HG03139 (cell line): ENCODE measurements around the gene TMEM178B.
"Not testable (repeated sequence)": the region's sequence is repeated elsewhere in the genome, so short reads cannot be mapped to it uniquely, and the experiment has no call there.

Experiments
- ATAC-seq: cut with Tn5 transposase; IDR thresholded peaks from one replicate; pipeline ENCODE4 v1.9.1; 2021; ENCODE audit not compliant: unreplicated experiment

Gene TMEM178B

GRCh38 chr7:141073641-141074161 lies at the start of gene TMEM178B:
TSS of gene TMEM178B (plus strand) at chr7:141074064.
- no peak for ATAC-seq

DNA sequence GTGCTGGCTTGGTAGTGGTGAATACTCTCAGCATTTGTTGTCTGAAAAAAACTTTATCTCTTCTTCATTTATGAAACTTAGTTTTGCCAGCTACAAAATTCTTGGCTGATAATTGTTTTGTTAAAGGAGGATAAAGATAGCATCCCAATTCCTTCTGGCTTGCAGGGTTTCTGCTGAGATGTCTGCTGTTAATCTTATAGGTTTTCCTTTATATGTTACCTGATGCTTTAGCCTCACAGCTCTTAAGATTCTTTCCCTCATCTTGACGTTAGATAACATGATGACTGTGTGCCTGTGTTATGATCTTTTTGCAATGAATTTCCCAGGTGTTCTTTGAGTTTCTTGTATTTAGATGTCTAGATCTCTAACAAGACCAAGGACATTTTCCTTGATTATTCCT lies 49.2 kb upstream of the TMEM178B start:
- ATAC-seq: no peak

DNA sequence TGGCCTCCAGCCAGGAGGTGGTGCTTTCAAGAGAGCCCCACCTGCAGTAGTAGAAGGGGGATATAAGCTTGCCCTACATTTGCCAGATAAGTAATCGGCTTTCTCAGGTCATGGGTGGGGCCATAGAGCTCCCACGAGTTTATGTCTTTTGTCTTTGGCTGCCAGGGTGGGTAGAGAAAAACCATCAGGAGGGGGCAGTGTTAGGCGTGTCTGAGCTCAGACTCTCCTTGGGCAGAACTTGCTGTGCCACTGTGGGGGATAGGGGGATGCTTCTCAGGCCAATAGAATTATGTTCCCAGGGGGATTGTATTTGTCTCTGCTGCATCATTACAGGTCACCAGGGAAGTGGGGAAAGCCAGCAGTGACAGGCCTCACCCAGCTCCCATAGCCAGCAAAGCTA lies 46.8 kb upstream of the TMEM178B start:
- ATAC-seq: no peak

- ATAC-seq: no peak
These were observed 45.1 kb upstream of the TMEM178B start for GRCh38 chr7:141028767-141029166.

DNA sequence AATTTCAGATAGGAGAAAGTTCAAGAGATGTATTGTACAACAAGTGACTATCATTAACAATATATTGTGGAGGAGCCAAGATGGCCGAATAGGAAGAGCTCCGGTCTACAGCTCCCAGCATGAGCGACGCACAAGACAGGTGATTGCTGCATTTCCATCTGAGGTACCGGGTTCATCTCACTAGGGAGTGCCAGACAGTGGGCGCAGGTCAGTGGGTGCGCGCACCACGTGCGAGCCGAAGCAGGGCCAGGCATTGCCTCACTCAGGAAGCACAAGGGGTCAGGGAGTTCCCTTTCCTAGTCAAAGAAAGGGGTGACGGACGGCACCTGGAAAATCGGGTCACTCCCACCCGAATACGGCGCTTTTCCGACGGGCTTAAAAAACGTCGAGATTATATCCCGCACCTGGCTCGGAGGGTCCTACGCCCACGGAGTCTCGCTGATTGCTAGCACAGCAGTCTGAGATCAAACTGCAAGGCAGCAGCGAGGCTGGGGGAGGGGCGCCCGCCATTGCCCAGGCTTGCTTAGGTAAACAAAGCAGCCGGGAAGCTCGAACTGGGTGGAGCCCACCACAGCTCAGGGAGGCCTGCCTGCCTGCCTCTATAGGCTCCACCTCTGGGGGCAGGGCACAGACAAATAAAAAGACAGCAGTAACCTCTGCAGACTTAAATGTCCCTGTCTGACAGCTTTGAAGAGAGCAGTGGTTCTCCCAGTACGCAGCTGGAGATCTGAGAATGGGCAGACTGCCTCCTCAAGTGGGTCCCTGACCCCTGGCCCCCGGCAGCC lies 41.1 kb upstream of the TMEM178B start:
- not testable (repeated sequence) for ATAC-seq

DNA sequence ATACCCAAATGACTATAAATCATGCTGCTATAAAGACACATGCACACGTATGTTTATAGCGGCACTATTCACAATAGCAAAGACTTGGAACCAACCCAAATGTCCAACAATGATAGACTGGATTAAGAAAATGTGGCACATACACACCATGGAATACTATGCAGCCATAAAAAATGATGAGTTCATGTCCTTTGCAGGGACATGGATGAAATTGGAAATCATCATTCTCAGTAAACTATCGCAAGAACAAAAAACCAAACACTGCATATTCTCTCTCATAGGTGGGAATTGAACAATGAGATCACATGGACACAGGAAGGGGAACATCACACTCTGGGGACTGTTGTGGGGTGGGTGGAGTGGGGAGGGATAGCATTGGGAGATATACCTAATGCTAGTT lies 35.8 kb upstream of the TMEM178B start:
- ATAC-seq: not testable (repeated sequence)

- no peak for ATAC-seq
These were observed 34.5 kb upstream of the TMEM178B start for GRCh38 chr7:141039376-141039775.

DNA sequence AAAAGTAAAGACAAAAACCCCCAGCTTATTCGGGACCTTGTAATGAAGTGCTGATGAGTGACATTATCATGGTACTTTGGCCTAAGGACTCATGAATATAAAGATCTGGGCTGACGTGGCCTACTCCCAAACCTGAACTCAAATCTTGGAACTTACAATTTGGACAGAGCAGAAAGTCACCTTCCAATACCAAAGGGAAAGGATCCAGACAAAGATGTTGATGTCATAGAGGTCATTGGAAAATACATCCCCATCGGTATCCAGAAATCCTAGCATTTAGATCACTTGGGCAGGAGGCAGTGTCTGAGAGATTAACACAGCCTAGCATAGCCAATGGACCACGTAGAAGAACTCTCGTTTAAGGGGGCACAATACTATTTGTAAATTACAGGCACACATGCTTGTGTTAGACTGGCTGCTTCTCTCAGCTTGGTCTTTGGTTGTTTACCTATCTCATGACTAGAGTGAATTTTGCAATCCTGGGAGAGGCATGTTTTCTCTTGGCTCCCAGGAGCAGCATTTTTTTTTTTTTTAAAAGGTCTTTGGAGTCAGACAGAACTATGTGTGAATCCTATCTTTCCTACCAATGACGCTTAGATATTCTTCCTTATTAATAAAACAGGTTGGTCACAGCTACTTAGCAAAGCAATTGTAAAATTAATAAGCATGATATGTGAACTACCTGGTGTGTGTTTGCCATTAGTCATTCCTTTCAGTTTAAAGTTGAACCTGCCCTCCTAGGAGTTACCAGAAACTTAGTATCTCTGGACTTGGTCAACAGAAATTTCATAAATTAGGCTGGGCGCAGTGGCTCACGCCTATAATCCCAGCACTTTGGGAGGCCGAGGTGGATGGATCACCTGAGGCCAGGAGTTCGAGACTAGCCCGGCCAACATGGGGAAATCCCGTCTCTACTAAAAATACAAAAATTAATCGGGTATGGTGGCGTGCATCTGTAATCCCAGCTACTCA lies 31.4 kb upstream of the TMEM178B start:
- ATAC-seq: no peak

- no peak for ATAC-seq
These were observed 30.2 kb upstream of the TMEM178B start for GRCh38 chr7:141043616-141044015.

DNA sequence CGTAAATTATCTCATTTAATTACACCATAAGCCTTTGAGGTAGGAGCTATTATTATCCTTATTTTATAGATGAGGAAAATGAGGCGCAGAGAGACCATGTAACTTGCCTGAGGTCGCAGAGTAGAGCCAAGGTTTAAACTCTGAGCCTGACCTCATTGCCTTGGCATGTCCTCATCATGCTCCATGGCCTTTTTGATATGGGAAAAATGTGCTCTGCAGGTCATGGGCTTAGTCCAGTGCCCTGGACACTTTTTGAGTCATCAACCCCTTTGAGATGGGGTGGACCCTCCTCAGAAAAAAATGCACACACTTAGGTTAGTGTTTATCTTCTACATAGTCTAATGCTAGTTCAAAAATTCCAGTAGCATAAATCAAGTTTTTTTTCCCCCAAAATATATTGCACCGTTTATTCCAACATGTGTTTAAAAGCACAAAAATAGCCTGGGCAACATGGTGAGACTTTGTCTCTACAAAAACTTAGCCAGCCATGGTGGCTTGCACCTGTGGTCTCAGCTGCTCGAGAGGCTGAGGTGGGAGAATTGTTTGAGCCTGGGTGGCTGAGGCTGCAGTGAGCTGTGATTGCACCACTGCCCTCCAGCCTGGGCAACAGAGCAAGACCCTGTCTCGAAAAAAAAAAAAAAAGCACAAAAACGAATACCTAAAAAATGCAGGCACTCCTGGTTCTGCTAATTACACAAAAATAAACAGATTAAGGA lies 28.6 kb upstream of the TMEM178B start:
- no peak for ATAC-seq

- ATAC-seq: no peak
These were observed 27.8 kb upstream of the TMEM178B start for GRCh38 chr7:141045842-141046620.

GRCh38 chr7:141053626-141054025 lies 20.2 kb upstream of the TMEM178B start:
- peak; percentile 56 for ATAC-seq

GRCh38 chr7:141055146-141055545 lies 18.7 kb upstream of the TMEM178B start:
- ATAC-seq: no peak

DNA sequence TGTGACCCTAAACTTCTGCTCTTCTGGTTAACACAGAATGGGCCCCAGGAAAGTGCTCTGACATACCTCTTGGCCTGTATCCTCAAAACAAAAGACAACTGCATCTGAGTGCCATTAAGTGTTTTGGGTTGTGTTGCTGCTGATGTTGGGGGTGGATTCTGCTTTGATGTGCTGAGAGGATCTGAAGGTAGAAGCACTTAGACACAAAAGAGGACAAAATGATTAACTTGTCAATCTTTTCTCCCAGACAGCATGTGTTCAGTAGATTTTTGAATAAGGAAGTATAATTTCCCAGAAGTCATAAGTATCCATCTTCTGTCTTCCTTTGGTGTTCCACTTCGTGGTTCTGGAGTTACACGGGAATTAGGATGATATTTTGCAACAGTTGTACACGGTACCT lies 16.1 kb upstream of the TMEM178B start:
- no peak for ATAC-seq

DNA sequence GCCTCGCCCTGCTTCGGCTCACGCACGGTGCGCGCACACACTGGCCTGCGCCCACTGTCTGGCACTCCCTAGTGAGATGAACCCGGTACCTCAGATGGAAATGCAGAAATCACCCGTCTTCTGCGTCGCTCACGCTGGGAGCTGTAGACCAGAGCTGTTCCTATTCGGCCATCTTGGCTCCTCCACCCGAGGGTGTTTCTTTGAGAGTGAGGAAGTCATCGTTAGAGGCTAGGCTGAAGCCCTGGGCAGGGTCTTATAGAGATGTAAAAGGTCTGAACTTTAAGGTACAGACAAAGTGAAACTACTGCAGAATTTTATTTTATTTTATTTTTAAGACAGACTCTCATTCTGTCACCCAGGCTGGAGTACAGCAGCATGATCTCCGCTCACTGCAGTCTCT lies 6.0 kb upstream of the TMEM178B start:
- not testable (repeated sequence) for ATAC-seq

DNA sequence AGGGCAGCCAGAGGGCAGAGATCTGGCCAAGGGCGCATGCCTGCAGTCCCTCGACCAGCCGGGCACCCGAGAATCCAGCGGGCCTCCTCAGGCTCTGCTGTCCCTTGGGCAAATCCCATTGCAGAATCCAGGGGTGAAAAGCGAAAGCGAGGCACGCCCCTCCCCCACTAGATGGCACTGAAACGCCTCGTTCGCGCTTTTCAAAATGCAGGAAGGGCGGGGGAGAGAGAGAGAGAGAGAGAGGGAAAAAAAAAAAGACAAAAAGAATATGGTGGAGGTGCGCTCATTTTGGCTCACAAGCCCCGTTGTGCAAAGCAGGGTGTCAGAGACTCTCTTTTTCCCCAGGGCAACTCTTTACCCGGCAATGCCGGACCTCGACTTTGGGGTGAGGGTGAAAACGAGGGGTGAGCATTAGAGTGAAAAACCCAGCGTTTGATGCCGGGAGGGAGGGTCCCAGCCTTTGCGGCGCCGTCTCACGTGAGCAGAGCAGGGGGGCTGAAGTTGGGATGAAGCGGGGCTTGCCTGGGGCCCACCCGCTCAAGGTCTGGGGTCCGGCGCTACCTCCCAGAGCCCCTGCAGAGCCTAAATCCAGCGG lies 2.5 kb upstream of the TMEM178B start:
- ATAC-seq: no peak

- no peak for ATAC-seq
These were observed 1.9 kb upstream of the TMEM178B start for GRCh38 chr7:141071855-141072547.

- no peak for ATAC-seq
These were observed 1.2 kb upstream of the TMEM178B start for GRCh38 chr7:141072548-141073172.

- ATAC-seq: no peak
These were observed 657 bp upstream of the TMEM178B start for GRCh38 chr7:141073173-141073640.
